ENCODE data around the gene PDE3B. TPM values are rescaled to one million over a fixed set of nuclear protein-coding genes. Genes with fewer than 3 reads are reported as not detected.
"Not testable (repeated sequence)": the region's sequence is repeated elsewhere in the genome, so short reads cannot be mapped to it uniquely, and the experiment has no call there.

The PDE3B gene
- total RNA-seq, 1 donor from 2014 or later: 4.0 TPM

DNA sequence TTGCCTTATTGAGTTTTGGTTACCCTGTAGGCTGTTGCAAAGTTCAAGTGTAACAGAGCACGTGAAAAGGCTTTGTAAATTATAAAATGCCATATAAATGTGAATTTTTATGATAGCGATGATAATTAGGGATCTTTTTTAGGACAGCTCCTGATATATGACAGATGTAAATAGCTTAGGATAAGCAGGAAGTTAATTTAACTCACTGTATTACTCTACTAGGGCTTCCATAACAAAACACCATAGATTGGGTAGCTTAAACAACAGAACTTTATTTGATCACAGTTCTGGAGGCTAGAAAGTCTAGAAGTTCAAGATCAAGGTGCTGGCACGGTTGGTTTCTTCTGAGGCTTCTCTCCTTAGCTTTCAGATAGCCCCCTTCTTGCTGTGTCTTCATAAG lies 17.0 kb upstream of the PDE3B start:
- no peaks in the 10 kb centered on the region for H3K36me3 Mint-ChIP-seq (ENCODE audit: low read depth, unreplicated experiment)
- TF ChIP-seq, protein P1, sequence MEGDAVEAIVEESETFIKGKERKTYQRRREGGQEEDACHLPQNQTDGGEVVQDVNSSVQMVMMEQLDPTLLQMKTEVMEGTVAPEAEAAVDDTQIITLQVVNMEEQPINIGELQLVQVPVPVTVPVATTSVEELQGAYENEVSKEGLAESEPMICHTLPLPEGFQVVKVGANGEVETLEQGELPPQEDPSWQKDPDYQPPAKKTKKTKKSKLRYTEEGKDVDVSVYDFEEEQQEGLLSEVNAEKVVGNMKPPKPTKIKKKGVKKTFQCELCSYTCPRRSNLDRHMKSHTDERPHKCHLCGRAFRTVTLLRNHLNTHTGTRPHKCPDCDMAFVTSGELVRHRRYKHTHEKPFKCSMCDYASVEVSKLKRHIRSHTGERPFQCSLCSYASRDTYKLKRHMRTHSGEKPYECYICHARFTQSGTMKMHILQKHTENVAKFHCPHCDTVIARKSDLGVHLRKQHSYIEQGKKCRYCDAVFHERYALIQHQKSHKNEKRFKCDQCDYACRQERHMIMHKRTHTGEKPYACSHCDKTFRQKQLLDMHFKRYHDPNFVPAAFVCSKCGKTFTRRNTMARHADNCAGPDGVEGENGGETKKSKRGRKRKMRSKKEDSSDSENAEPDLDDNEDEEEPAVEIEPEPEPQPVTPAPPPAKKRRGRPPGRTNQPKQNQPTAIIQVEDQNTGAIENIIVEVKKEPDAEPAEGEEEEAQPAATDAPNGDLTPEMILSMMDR (IDR thresholded peaks at IDR 0.05; ENCODE audit: unreplicated experiment): no peak
- H3K27me3 Mint-ChIP-seq (ENCODE audit: unreplicated experiment): peaks cover 2% of the 10 kb centered on the region
- H3K4me3 Mint-ChIP-seq (ENCODE audit: unreplicated experiment): no peak overlapping the region
- H3K4me1 Mint-ChIP-seq (ENCODE audit: unreplicated experiment): no peaks in the 10 kb centered on the region
- no peak for DNase-seq (ENCODE audit: low spot score)
- no peak overlapping the region for H3K27ac Mint-ChIP-seq (ENCODE audit: unreplicated experiment)
- H3K9me3 Mint-ChIP-seq (ENCODE audit: unreplicated experiment): no peaks in the 10 kb centered on the region

- not testable (repeated sequence) for H3K4me3 Mint-ChIP-seq (ENCODE audit: unreplicated experiment); H3K9me3 Mint-ChIP-seq (ENCODE audit: unreplicated experiment); H3K36me3 Mint-ChIP-seq (ENCODE audit: low read depth, unreplicated experiment); H3K27me3 Mint-ChIP-seq (ENCODE audit: unreplicated experiment); H3K4me1 Mint-ChIP-seq (ENCODE audit: unreplicated experiment); H3K27ac Mint-ChIP-seq (ENCODE audit: unreplicated experiment); DNase-seq (ENCODE audit: low spot score)
Observed at GRCh38 chr11:14633506-14634224, 9.9 kb upstream of the PDE3B start.

- H3K9me3 Mint-ChIP-seq (ENCODE audit: unreplicated experiment): no peaks in the 10 kb centered on the region
- no peak overlapping the region for H3K4me3 Mint-ChIP-seq (ENCODE audit: unreplicated experiment)
- TF ChIP-seq, protein P1 (IDR thresholded peaks at IDR 0.05; ENCODE audit: unreplicated experiment): no peak
- no peak overlapping the region for H3K27ac Mint-ChIP-seq (ENCODE audit: unreplicated experiment)
- peaks cover 6% of the 10 kb centered on the region for H3K36me3 Mint-ChIP-seq (ENCODE audit: low read depth, unreplicated experiment)
- peaks cover 2% of the 10 kb centered on the region for H3K27me3 Mint-ChIP-seq (ENCODE audit: unreplicated experiment)
- DNase-seq (ENCODE audit: low spot score): no peak
- peaks cover 4% of the 10 kb centered on the region for H3K4me1 Mint-ChIP-seq (ENCODE audit: unreplicated experiment)
Observed at GRCh38 chr11:14634813-14635212, 8.8 kb upstream of the PDE3B start.

DNA sequence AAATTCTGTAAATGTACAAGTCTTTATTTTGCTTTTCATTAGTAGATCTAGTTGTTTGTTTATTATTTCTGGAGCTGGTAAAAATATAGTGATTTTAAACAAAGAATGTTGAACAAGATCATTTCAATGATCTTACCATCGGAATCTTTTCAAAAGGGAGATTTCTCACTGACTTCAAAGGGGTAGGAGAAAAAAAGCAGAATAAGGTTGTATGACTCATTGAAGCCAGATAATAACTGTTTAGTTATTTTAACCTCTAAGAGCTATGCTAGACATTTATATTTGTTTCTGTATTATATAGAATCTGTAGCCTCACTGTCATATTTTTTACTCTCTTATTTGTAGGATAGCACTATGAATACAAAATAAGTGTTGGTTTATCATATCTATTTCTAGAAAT lies 8.1 kb upstream of the PDE3B start:
- Mint-ChIP-seq H3K36me3 (ENCODE audit: low read depth, unreplicated experiment) (peaks cover 6% of the 10 kb centered on the region), H3K4me3 (ENCODE audit: unreplicated experiment) (no peak overlapping the region), H3K4me1 (ENCODE audit: unreplicated experiment) (peaks cover 4% of the 10 kb centered on the region), H3K27me3 (ENCODE audit: unreplicated experiment) (peaks cover 2% of the 10 kb centered on the region), H3K9me3 (ENCODE audit: unreplicated experiment) (no peaks in the 10 kb centered on the region), H3K27ac (ENCODE audit: unreplicated experiment) (no peak overlapping the region)
- TF ChIP-seq, protein P1 (IDR thresholded peaks at IDR 0.05; ENCODE audit: unreplicated experiment): no peak
- DNase-seq (ENCODE audit: low spot score): no peak

- H3K9me3 Mint-ChIP-seq (ENCODE audit: unreplicated experiment): no peaks in the 10 kb centered on the region
- no peak overlapping the region for H3K27ac Mint-ChIP-seq (ENCODE audit: unreplicated experiment)
- peaks cover 2% of the 10 kb centered on the region for H3K27me3 Mint-ChIP-seq (ENCODE audit: unreplicated experiment)
- H3K4me3 Mint-ChIP-seq (ENCODE audit: unreplicated experiment): no peak overlapping the region
- peaks cover 6% of the 10 kb centered on the region for H3K36me3 Mint-ChIP-seq (ENCODE audit: low read depth, unreplicated experiment)
- peaks cover 4% of the 10 kb centered on the region for H3K4me1 Mint-ChIP-seq (ENCODE audit: unreplicated experiment)
- DNase-seq (ENCODE audit: low spot score): no peak
- TF ChIP-seq, protein P1 (IDR thresholded peaks at IDR 0.05; ENCODE audit: unreplicated experiment): no peak
Observed at GRCh38 chr11:14636119-14636518, 7.5 kb upstream of the PDE3B start.
